ENCODE data around the gene MDP1. TPM values are rescaled to one million over a fixed set of nuclear protein-coding genes. Genes with fewer than 3 reads are reported as not detected.

Gene MDP1
- total RNA-seq, 2 experiments from 2014 or later: 23.2 to 26.6 TPM

GRCh38 chr14:24213866-24214662 is 1.8 kb downstream of the MDP1 start:
- peaks cover 28% of the 10 kb centered on the region for H3K4me1 ChIP-seq (ENCODE audit: insufficient read depth, low read length, poor library complexity, severe bottlenecking)
- TF ChIP-seq EZH2phosphoT487 (IDR thresholded peaks at IDR 0.05; ENCODE audit: borderline replicate concordance, low read depth, low read length): no peak
- TF ChIP-seq, protein P1, sequence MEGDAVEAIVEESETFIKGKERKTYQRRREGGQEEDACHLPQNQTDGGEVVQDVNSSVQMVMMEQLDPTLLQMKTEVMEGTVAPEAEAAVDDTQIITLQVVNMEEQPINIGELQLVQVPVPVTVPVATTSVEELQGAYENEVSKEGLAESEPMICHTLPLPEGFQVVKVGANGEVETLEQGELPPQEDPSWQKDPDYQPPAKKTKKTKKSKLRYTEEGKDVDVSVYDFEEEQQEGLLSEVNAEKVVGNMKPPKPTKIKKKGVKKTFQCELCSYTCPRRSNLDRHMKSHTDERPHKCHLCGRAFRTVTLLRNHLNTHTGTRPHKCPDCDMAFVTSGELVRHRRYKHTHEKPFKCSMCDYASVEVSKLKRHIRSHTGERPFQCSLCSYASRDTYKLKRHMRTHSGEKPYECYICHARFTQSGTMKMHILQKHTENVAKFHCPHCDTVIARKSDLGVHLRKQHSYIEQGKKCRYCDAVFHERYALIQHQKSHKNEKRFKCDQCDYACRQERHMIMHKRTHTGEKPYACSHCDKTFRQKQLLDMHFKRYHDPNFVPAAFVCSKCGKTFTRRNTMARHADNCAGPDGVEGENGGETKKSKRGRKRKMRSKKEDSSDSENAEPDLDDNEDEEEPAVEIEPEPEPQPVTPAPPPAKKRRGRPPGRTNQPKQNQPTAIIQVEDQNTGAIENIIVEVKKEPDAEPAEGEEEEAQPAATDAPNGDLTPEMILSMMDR (conservative IDR thresholded peaks at IDR 0.05; ENCODE audit: low read length): peak; percentile 65
- peaks cover 27% of the 10 kb centered on the region for H3K79me2 ChIP-seq (ENCODE audit: insufficient read depth, low read depth, low read length)
- BruUV-seq (replicated peaks): TSS peak; percentile 93
- H4K20me1 ChIP-seq (ENCODE audit: insufficient read depth, low read length): no peaks in the 10 kb centered on the region
- ChIA-PET POLR2A (interaction anchor here (0.7 to 3.0 kb wide), 16 partner anchors 8 to 228 kb away, joined by 3 to 18 read pairs (median 4); partner anchors contain the start of genes GMPR2, PCK2, PSME1 and RABGGTA), CTCF (ENCODE audit: unreplicated experiment) (interaction anchor here (1.0 kb wide), 1 partner anchor 53 kb away, joined by 3 read pairs; the partner anchor contains the start of gene IRF9)
- H3K9me3 ChIP-seq (ENCODE audit: low read length): no peaks in the 10 kb centered on the region
- H2AFZ ChIP-seq (ENCODE audit: low read length): peak overlapping the region; percentile 22; the same call in 1 of the 2 replicates
- intact Hi-C loops (cut with micrococcal nuclease; ENCODE audit: unreplicated experiment): loop anchor here (1.0 to 2.0 kb wide), 3 partner anchors 18 to 67 kb away; partner anchors contain the start of genes GMPR2, NEDD8, PSME2 and RNF31
- H3K4me2 ChIP-seq (ENCODE audit: low read length): peak overlapping the region; percentile 82
- H3K9me2 ChIP-seq (ENCODE audit: insufficient read depth, low read length): no peaks in the 10 kb centered on the region
- peak overlapping the region; percentile 82 for H3K27ac ChIP-seq (ENCODE audit: low read depth, low read length, poor library complexity, severe bottlenecking)
- DNase-seq (ENCODE audit: low spot score): no peak
- H3K36me3 ChIP-seq (ENCODE audit: insufficient read depth, low read length): peaks cover 34% of the 10 kb centered on the region
- H3K4me3 ChIP-seq (ENCODE audit: low read depth, low read length, poor library complexity, severe bottlenecking): peak overlapping the region; percentile 76

- Histone ChIP-seq H2AFZ (ENCODE audit: low read length) (peak within 1 kb of the TSS; percentile 40), H3K4me3 (ENCODE audit: low read depth, low read length, poor library complexity, severe bottlenecking) (peak within 1 kb of the TSS; percentile 76)
Observed at GRCh38 chr14:24212924-24213865, 2.7 kb downstream of the MDP1 start, which contains the start of gene CHMP4A. CHMP4A (minus strand) TSS chr14:24213488; CDS start chr14:24213439, 49 bp downstream.

More at GRCh38 chr14:24212924-24213865, 2.7 kb downstream of the MDP1 start, which contains the start of gene CHMP4A:
- H3K9me3 ChIP-seq (ENCODE audit: low read length): no peaks in the 10 kb centered on the region
- H3K4me1 ChIP-seq (ENCODE audit: insufficient read depth, low read length, poor library complexity, severe bottlenecking): peaks cover 28% of the 10 kb centered on the region
- peak; percentile 98 for DNase-seq (ENCODE audit: low spot score)
- peaks cover 43% of the 10 kb centered on the region for H3K36me3 ChIP-seq (ENCODE audit: insufficient read depth, low read length)
- H3K4me2 ChIP-seq (ENCODE audit: low read length): peak within 1 kb of the TSS; percentile 82
- BruUV-seq (replicated peaks): no TSS peak
- CTCF ChIA-PET (ENCODE audit: unreplicated experiment): interaction anchor here (1.0 kb wide), 1 partner anchor 52 kb away, joined by 3 read pairs; the partner anchor contains the start of gene IRF9
- peak within 1 kb of the TSS; percentile 82 for H3K27ac ChIP-seq (ENCODE audit: low read depth, low read length, poor library complexity, severe bottlenecking)
- peaks cover 27% of the 10 kb centered on the region for H3K79me2 ChIP-seq (ENCODE audit: insufficient read depth, low read depth, low read length)
- no peaks in the 10 kb centered on the region for H3K9me2 ChIP-seq (ENCODE audit: insufficient read depth, low read length)
- TF ChIP-seq, protein P1 (conservative IDR thresholded peaks at IDR 0.05; ENCODE audit: low read length): no peak
- TF ChIP-seq EZH2phosphoT487 (IDR thresholded peaks at IDR 0.05; ENCODE audit: borderline replicate concordance, low read depth, low read length): no peak
- intact Hi-C loops (cut with micrococcal nuclease; ENCODE audit: unreplicated experiment): loop anchor here (1.0 to 2.0 kb wide), 3 partner anchors 17 to 66 kb away; partner anchors contain the start of genes GMPR2, NEDD8, PSME2 and RNF31
- no peaks in the 10 kb centered on the region for H4K20me1 ChIP-seq (ENCODE audit: insufficient read depth, low read length)
- POLR2A ChIA-PET: interaction anchor here (0.7 to 3.0 kb wide), 12 partner anchors 17 to 229 kb away, joined by 3 to 18 read pairs (median 4); partner anchors contain the start of genes GMPR2, PCK2, PSME1 and RABGGTA

Data from OCI-LY7 (cell line).